HEK293 (cell line): Measurements from ENCODE around the gene RPL7A.
A peak's percentile ranks its signal among the peaks of the same experiment; 100 is the strongest.

Experiments
- CTCF ChIA-PET: fragments of 350-600 bp; formaldehyde crosslinking; extraction: SDS; loops from one replicate; lab custom pipeline; 2021; ENCODE audit warnings: antibody characterized with exemption; lab: Yijun Ruan, JAX
- POLR2A ChIA-PET: fragments of 300-600 bp; formaldehyde crosslinking; extraction: SDS; loops from one replicate; lab custom pipeline; 2020; ENCODE audit warnings: antibody characterized with exemption, inconsistent platforms; lab: Yijun Ruan, JAX
- H3K27ac ChIP-seq: fragments of 200-500 bp; sonication (Bioruptor generic); 2 replicates; pipeline ENCODE4 v1.5.1; 2014; ENCODE audit warnings: low read depth, low read length, control low read depth, inconsistent platforms; ENCODE audit errors: extremely low read depth
- H3K36me3 ChIP-seq, 2 experiments: fragments of 200-500 bp in 1 of 2; sonication (Bioruptor generic) in 1 of 2; 1 replicate in 1 of 2; 2 replicates in 1 of 2; pipeline ENCODE4 v1.5.1; 2014 to 2017; ENCODE audit warnings: inconsistent platforms in 2 of 2, low read length in 2 of 2; ENCODE audit not compliant: control insufficient read depth in 2 of 2, insufficient read depth in 1 of 2
- H3K4me1 ChIP-seq: fragments of 200-500 bp; sonication (Bioruptor generic); 2 replicates; pipeline ENCODE4 v1.5.1; 2014; ENCODE audit warnings: mild to moderate bottlenecking, low read length, inconsistent platforms; ENCODE audit not compliant: control insufficient read depth, insufficient read depth
- H3K4me3 ChIP-seq: 2 replicates; pipeline ENCODE4 v1.5.1; 2011; ENCODE audit warnings: low read depth, mild to moderate bottlenecking, control low read depth, low read length, moderate library complexity
- H3K9me3 ChIP-seq: fragments of 200-500 bp; sonication (Bioruptor generic); 2 replicates; pipeline ENCODE4 v1.5.1; 2014; ENCODE audit warnings: low read depth, low read length, inconsistent platforms; ENCODE audit not compliant: control insufficient read depth, insufficient read depth
- HIC1 ChIP-seq: fragments of 450-650 bp; formaldehyde crosslinking; IDR thresholded peaks from 2 replicates; pipeline ENCODE4 v1.5.1; 2016; ENCODE audit warnings: missing biosample characterization, missing genetic modification characterization
- HOXC10 ChIP-seq: sonication (generic); formaldehyde crosslinking; IDR thresholded peaks from 2 replicates; pipeline ENCODE4 v1.8.1; 2023; ENCODE audit warnings: mild to moderate bottlenecking, missing genetic modification reagents
- KLF1 ChIP-seq: fragments of 450-650 bp; formaldehyde crosslinking; IDR thresholded peaks from 2 replicates; pipeline ENCODE4 v1.5.1; 2016; ENCODE audit warnings: missing biosample characterization, missing genetic modification characterization
- MYNN ChIP-seq: fragments of 450-650 bp; formaldehyde crosslinking; IDR thresholded peaks from 2 replicates; pipeline ENCODE4 v1.5.1; 2016; ENCODE audit warnings: missing biosample characterization, missing genetic modification characterization, borderline replicate concordance
- PRDM6 ChIP-seq: fragments of 450-650 bp; formaldehyde crosslinking; IDR thresholded peaks from 2 replicates; pipeline ENCODE4 v1.5.1; 2017; ENCODE audit warnings: missing biosample characterization, missing genetic modification characterization
- REST ChIP-seq: fragments of 450-650 bp; formaldehyde crosslinking; IDR thresholded peaks from 2 replicates; pipeline ENCODE4 v1.5.1; 2016; ENCODE audit warnings: missing biosample characterization, missing genetic modification characterization
- SCRT2 ChIP-seq: fragments of 450-650 bp; formaldehyde crosslinking; IDR thresholded peaks from 2 replicates; pipeline ENCODE4 v1.5.1; 2016; ENCODE audit warnings: missing biosample characterization, missing genetic modification characterization
- ZBTB44 ChIP-seq: fragments of 450-650 bp; IDR thresholded peaks from 2 replicates; pipeline ENCODE4 v1.5.1; 2018; ENCODE audit warnings: missing biosample characterization, mild to moderate bottlenecking, missing genetic modification characterization
- ZNF114 ChIP-seq: fragments of 450-650 bp; formaldehyde crosslinking; IDR thresholded peaks from 2 replicates; pipeline ENCODE4 v1.5.0; 2017; ENCODE audit warnings: missing biosample characterization, missing genetic modification characterization
- ZNF184 ChIP-seq: fragments of 450-650 bp; IDR thresholded peaks from 2 replicates; pipeline ENCODE4 v1.5.1; 2018; ENCODE audit warnings: missing biosample characterization, mild to moderate bottlenecking, missing genetic modification characterization
- ZNF202 ChIP-seq: fragments of 450-650 bp; formaldehyde crosslinking; IDR thresholded peaks from 2 replicates; pipeline ENCODE4 v1.5.1; 2016; ENCODE audit warnings: missing biosample characterization, missing genetic modification characterization, borderline replicate concordance
- ZNF239 ChIP-seq: fragments of 450-650 bp; formaldehyde crosslinking; IDR thresholded peaks from 2 replicates; pipeline ENCODE4 v1.5.1; 2016; ENCODE audit warnings: missing biosample characterization, missing genetic modification characterization
- ZNF335 ChIP-seq: fragments of 450-650 bp; formaldehyde crosslinking; conservative IDR thresholded peaks from 2 replicates; pipeline ENCODE4 v1.5.1; 2016; ENCODE audit warnings: missing biosample characterization, missing genetic modification characterization
- ZNF366 ChIP-seq: fragments of 450-650 bp; formaldehyde crosslinking; conservative IDR thresholded peaks from 2 replicates; pipeline ENCODE4 v1.5.1; 2016; ENCODE audit warnings: missing biosample characterization, missing genetic modification characterization
- ZNF449 ChIP-seq: fragments of 450-650 bp; formaldehyde crosslinking; IDR thresholded peaks from 2 replicates; pipeline ENCODE4 v1.5.1; 2017; ENCODE audit warnings: missing biosample characterization, mild to moderate bottlenecking, missing genetic modification characterization, moderate library complexity
- ZNF544 ChIP-seq: fragments of 450-650 bp; formaldehyde crosslinking; IDR thresholded peaks from 2 replicates; pipeline ENCODE4 v1.5.0; 2017; ENCODE audit warnings: missing biosample characterization, missing genetic modification characterization
- ZNF791 ChIP-seq: fragments of 450-650 bp; formaldehyde crosslinking; IDR thresholded peaks from 2 replicates; pipeline ENCODE4 v1.5.1; 2016; ENCODE audit warnings: missing biosample characterization, missing genetic modification characterization
- ZSCAN30 ChIP-seq: fragments of 450-650 bp; IDR thresholded peaks from 2 replicates; pipeline ENCODE4 v1.5.1; 2018; ENCODE audit warnings: missing biosample characterization, mild to moderate bottlenecking, missing genetic modification characterization, moderate library complexity

RPL7A gene

GRCh38 chr9:133357656-133358055 is 9.6 kb downstream of the RPL7A start:
- POLR2A ChIA-PET: interaction anchor here (1.0 to 6.6 kb wide), 7 partner anchors 9 to 102 kb away, joined by 3 to 89 read pairs (median 5); partner anchors contain the start of genes MED22 and RPL7A
- Histone ChIP-seq H3K4me1 (no peaks in the 10 kb centered on the region), H3K4me3 (no peak overlapping the region), H3K27ac (no peak overlapping the region), H3K36me3 (peaks cover 3 to 76% of the 10 kb centered on the region in 2 experiments; a peak in 2 of 3 replicates), H3K9me3 (no peaks in the 10 kb centered on the region)
- CTCF ChIA-PET: interaction anchor here (0.5 to 2.7 kb wide), 10 partner anchors 18 to 574 kb away, joined by 3 to 13 read pairs (median 4); partner anchors contain the start of gene CACFD1
- TF ChIP-seq PRDM6 (tag by site-specific recombination) (no peak), SCRT2 (tag by site-specific recombination) (peak; percentile 83), ZNF366 (tag by site-specific recombination) (no peak), ZNF184 (no peak)

GRCh38 chr9:133359399-133360175 is 11.6 kb downstream of the RPL7A start:
- no peaks in the 10 kb centered on the region for H3K9me3 ChIP-seq
- POLR2A ChIA-PET: interaction anchor here (0.6 to 6.6 kb wide), 7 partner anchors 11 to 607 kb away, joined by 3 to 89 read pairs (median 3); partner anchors contain the start of genes MED22 and RPL7A
- no peak overlapping the region for H3K27ac ChIP-seq
- CTCF ChIA-PET: interaction anchor here (0.7 to 1.8 kb wide), 12 partner anchors 9 to 965 kb away, joined by 3 to 8 read pairs (median 4); no protein-coding TSS in a partner anchor
- peaks cover 3 to 74% of the 10 kb centered on the region in 2 experiments; a peak in 2 of 3 replicates for H3K36me3 ChIP-seq
- H3K4me3 ChIP-seq: no peak overlapping the region
- no peaks in the 10 kb centered on the region for H3K4me1 ChIP-seq
- TF ChIP-seq ZSCAN30 (no peak), ZNF202 (tag by site-specific recombination) (no peak), ZNF449 (tag by site-specific recombination) (no peak), HOXC10 (CRISPR knock-in tag) (no peak), REST (tag by site-specific recombination) (no peak), ZNF544 (tag by site-specific recombination) (no peak), ZNF114 (tag by site-specific recombination) (no peak), KLF1 (tag by site-specific recombination) (peak; percentile 13), MYNN (tag by site-specific recombination) (no peak), HIC1 (tag by site-specific recombination) (0 out of 2 replicates have a peak, but pooled peaks have one; percentile 26), ZNF239 (no peak), ZNF791 (no peak), ZNF335 (tag by site-specific recombination) (no peak), ZBTB44 (tag by site-specific recombination) (no peak)
